Lower lobe of right lung (tissue), 2 donors: ENCODE data around the gene SND1. TPM values are rescaled to one million over a fixed set of nuclear protein-coding genes. Genes with fewer than 3 reads are reported as not detected.

Experiments
- ATAC-seq, 2 donors: fragments of 200-7000 bp; cut with Tn5 transposase; one replicate each; pipeline ENCODE4 v1.9.1; 2020 to 2022; ENCODE audit warnings: mild to moderate bottlenecking in 2 of 2, moderate library complexity in 2 of 2
- DNase-seq: peaks from one replicate; pipeline ENCODE4 v3.0.0-alpha.2; 2020
- H3K27ac ChIP-seq: fragments of 200-600 bp; one replicate; pipeline ENCODE4 v1.8.0; 2022
- H3K27me3 ChIP-seq: fragments of 200-600 bp; one replicate; pipeline ENCODE4 v1.8.0; 2022; ENCODE audit warnings: low read depth
- H3K36me3 ChIP-seq: fragments of 200-600 bp; one replicate; pipeline ENCODE4 v1.8.0; 2022; ENCODE audit warnings: mild to moderate bottlenecking
- H3K4me1 ChIP-seq: fragments of 200-600 bp; one replicate; pipeline ENCODE4 v1.8.0; 2022
- H3K4me3 ChIP-seq: fragments of 200-600 bp; one replicate; pipeline ENCODE4 v1.8.0; 2022; ENCODE audit warnings: mild to moderate bottlenecking
- H3K9me3 ChIP-seq: fragments of 200-600 bp; one replicate; pipeline ENCODE4 v1.8.0; 2022
- CTCF ChIP-seq: fragments of 200-600 bp; IDR thresholded peaks from one replicate; pipeline ENCODE4 v1.8.0; 2022; ENCODE audit warnings: antibody characterized with exemption, mild to moderate bottlenecking
- intact Hi-C: fragments of 100-400 bp; cut with DNase I; formaldehyde crosslinking; loops from one replicate; pipeline ENCODE4 v1.11.0; 2022
- total RNA-seq: library from RNA; stranded (reverse); fragmentation: NEBNext Ultra II Directional; extraction: Animal tissue kit (Norgen Biotek cat#: 25700); gene quantifications from one replicate; pipeline ENCODE4 v1.2.1, GENCODE V29; 2021
- donor health status: DM: no; HTN: yes; CAD: no; lungs with severe emphysema.

The SND1 gene
- total RNA-seq, 1 donor from 2014 or later, result 142 TPM

GRCh38 chr7:128112781-128113221 is 460.8 kb downstream of the SND1 start:
- no peaks in the 10 kb centered on the region for H3K9me3 ChIP-seq
- DNase-seq, result no peak
- ATAC-seq, result no peak
- H3K27me3 ChIP-seq, result no peaks in the 10 kb centered on the region
- no peak overlapping the region for H3K4me3 ChIP-seq
- peaks cover 12% of the 10 kb centered on the region for H3K4me1 ChIP-seq
- H3K27ac ChIP-seq, result no peak overlapping the region
- H3K36me3 ChIP-seq, result no peaks in the 10 kb centered on the region
- intact Hi-C loops, result no loop called here
- no peak for TF ChIP-seq CTCF

GRCh38 chr7:128113839-128114238 is 461.8 kb downstream of the SND1 start:
- Histone ChIP-seq H3K9me3 (no peaks in the 10 kb centered on the region), H3K36me3 (no peaks in the 10 kb centered on the region), H3K27me3 (no peaks in the 10 kb centered on the region), H3K4me1 (peaks cover 7% of the 10 kb centered on the region), H3K4me3 (no peak overlapping the region), H3K27ac (no peak overlapping the region)
- intact Hi-C loops, result no loop called here
- no peak for TF ChIP-seq CTCF
- ATAC-seq, result no peak
- DNase-seq, result no peak

GRCh38 chr7:128114806-128115205 is 462.8 kb downstream of the SND1 start:
- H3K27ac ChIP-seq, result no peak overlapping the region
- H3K27me3 ChIP-seq, result no peaks in the 10 kb centered on the region
- H3K9me3 ChIP-seq, result no peaks in the 10 kb centered on the region
- DNase-seq, result no peak
- no peaks in the 10 kb centered on the region for H3K36me3 ChIP-seq
- H3K4me3 ChIP-seq, result no peak overlapping the region
- intact Hi-C loops, result no loop called here
- no peak for TF ChIP-seq CTCF
- H3K4me1 ChIP-seq, result no peaks in the 10 kb centered on the region
- ATAC-seq, result no peak

GRCh38 chr7:128115336-128115820 is 463.4 kb downstream of the SND1 start:
- intact Hi-C loops, result no loop called here
- no peaks in the 10 kb centered on the region for H3K36me3 ChIP-seq
- no peak for ATAC-seq
- H3K27me3 ChIP-seq, result no peaks in the 10 kb centered on the region
- no peak overlapping the region for H3K27ac ChIP-seq
- no peak for DNase-seq
- H3K9me3 ChIP-seq, result no peaks in the 10 kb centered on the region
- H3K4me3 ChIP-seq, result no peak overlapping the region
- no peak for TF ChIP-seq CTCF
- H3K4me1 ChIP-seq, result no peaks in the 10 kb centered on the region

GRCh38 chr7:128115821-128116723 is 464.1 kb downstream of the SND1 start:
- TF ChIP-seq CTCF, result no peak
- no peak for ATAC-seq
- H3K9me3 ChIP-seq, result no peaks in the 10 kb centered on the region
- H3K27me3 ChIP-seq, result no peaks in the 10 kb centered on the region
- no peak overlapping the region for H3K27ac ChIP-seq
- H3K4me3 ChIP-seq, result no peak overlapping the region
- no peak for DNase-seq
- intact Hi-C loops, result no loop called here
- H3K4me1 ChIP-seq, result no peaks in the 10 kb centered on the region
- H3K36me3 ChIP-seq, result no peaks in the 10 kb centered on the region
